ENCODE data around the gene TSSK6. TPM values are rescaled to one million over a fixed set of nuclear protein-coding genes. Genes with fewer than 3 reads are reported as not detected.

TSSK6 gene
- total RNA-seq, 2 experiments from 2014 or later: 5.3 to 5.7 TPM

GRCh38 chr19:19525611-19526380 lies 10.4 kb upstream of the TSSK6 start:
- POLR2A ChIA-PET: interaction anchor here (0.6 to 2.0 kb wide), 2 partner anchors 10 to 375 kb away, joined by 3 to 9 read pairs; partner anchors contain the start of genes NDUFA13, TSSK6 and ZNF93
- Mint-ChIP-seq H3K27ac (no peak overlapping the region), H3K4me3 (no peak overlapping the region), H3K4me1 (peaks cover 10% of the 10 kb centered on the region), H3K36me3 (ENCODE audit: low read depth) (peaks cover 30% of the 10 kb centered on the region), H3K27me3 (no peaks in the 10 kb centered on the region), H3K9me3 (no peaks in the 10 kb centered on the region)
- DNase-seq: no peak
- CTCF ChIA-PET: no interaction called here

- no peaks in the 10 kb centered on the region for H3K27me3 Mint-ChIP-seq
- H3K9me3 Mint-ChIP-seq: no peaks in the 10 kb centered on the region
- CTCF ChIA-PET: interaction anchor here (1.3 kb wide), 1 partner anchor 8 kb away, joined by 4 read pairs; no protein-coding TSS in a partner anchor
- H3K36me3 Mint-ChIP-seq (ENCODE audit: low read depth): peaks cover 40% of the 10 kb centered on the region
- peaks cover 24% of the 10 kb centered on the region for H3K4me1 Mint-ChIP-seq
- no peak overlapping the region for H3K4me3 Mint-ChIP-seq
- DNase-seq: no peak
- POLR2A ChIA-PET: no interaction called here
- H3K27ac Mint-ChIP-seq: no peak overlapping the region
Observed at GRCh38 chr19:19524053-19524452, 8.7 kb upstream of the TSSK6 start.

DNA sequence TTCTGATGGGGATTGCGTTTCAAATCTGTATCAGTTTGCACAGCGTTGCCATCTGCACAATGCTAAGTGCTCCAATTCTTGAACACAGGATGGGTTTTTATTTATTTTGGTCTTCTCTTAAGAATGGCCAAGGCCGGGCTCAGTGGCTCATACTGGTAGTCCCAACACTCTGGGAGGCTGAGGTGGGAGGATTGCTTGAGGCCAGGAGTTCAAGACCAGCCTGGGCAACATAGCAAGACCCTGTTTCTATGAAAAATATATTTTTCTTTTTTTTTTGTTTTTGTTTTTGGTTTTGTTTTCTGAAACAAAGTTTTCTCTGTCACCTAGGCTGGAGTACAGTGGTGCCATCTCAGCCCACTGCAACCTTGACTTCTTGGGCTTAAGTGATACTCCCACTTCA lies 7.8 kb upstream of the TSSK6 start:
- DNase-seq: no peak
- peaks cover 25% of the 10 kb centered on the region for H3K4me1 Mint-ChIP-seq
- H3K27ac Mint-ChIP-seq: no peak overlapping the region
- CTCF ChIA-PET: interaction anchor here (0.6 to 1.3 kb wide), 2 partner anchors 9 to 158 kb away, joined by 3 to 4 read pairs; no protein-coding TSS in a partner anchor
- peaks cover 41% of the 10 kb centered on the region for H3K36me3 Mint-ChIP-seq (ENCODE audit: low read depth)
- H3K9me3 Mint-ChIP-seq: no peaks in the 10 kb centered on the region
- POLR2A ChIA-PET: no interaction called here
- H3K4me3 Mint-ChIP-seq: no peak overlapping the region
- no peaks in the 10 kb centered on the region for H3K27me3 Mint-ChIP-seq

DNA sequence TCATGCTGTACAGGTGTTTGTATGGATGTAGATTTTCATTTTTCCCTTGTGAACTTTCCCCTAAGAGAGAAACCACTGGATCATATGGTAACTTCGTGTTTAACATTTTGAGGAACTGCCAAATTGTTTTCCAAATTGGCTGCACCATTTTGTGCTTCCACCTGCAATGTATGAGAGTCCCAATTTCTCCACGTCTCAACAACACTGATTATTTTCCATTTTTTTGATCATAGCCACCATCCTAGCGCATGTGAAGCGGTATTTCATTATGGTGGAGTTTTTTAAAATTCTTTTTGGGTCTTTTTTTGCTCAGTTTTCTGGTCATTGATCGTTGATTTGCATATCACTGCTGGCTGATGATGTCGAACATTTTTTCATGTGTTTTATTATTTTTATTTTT lies 5.6 kb upstream of the TSSK6 start:
- CTCF ChIA-PET: no interaction called here
- H3K9me3 Mint-ChIP-seq: no peaks in the 10 kb centered on the region
- no peak overlapping the region for H3K27ac Mint-ChIP-seq
- no peak overlapping the region for H3K4me3 Mint-ChIP-seq
- peaks cover 33% of the 10 kb centered on the region for H3K36me3 Mint-ChIP-seq (ENCODE audit: low read depth)
- no peak for DNase-seq
- H3K4me1 Mint-ChIP-seq: peaks cover 39% of the 10 kb centered on the region
- H3K27me3 Mint-ChIP-seq: no peaks in the 10 kb centered on the region
- POLR2A ChIA-PET: no interaction called here

- Mint-ChIP-seq H3K36me3 (ENCODE audit: low read depth) (peaks cover 31% of the 10 kb centered on the region), H3K4me3 (peak overlapping the region; percentile 93), H3K9me3 (no peaks in the 10 kb centered on the region), H3K4me1 (peaks cover 36% of the 10 kb centered on the region), H3K27ac (peak overlapping the region; percentile 94), H3K27me3 (no peaks in the 10 kb centered on the region)
- CTCF ChIA-PET: interaction anchor here (0.6 to 2.3 kb wide), 4 partner anchors 15 to 127 kb away, joined by 3 to 11 read pairs (median 4); partner anchors contain the start of gene GMIP
- POLR2A ChIA-PET: interaction anchor here (1.2 to 3.0 kb wide), 6 partner anchors 13 to 349 kb away, joined by 3 to 29 read pairs (median 8); partner anchors contain the start of genes ATP13A1, ZNF253 and ZNF506
- DNase-seq: no peak
Observed at GRCh38 chr19:19517235-19517619, 1.9 kb upstream of the TSSK6 start.

DNA sequence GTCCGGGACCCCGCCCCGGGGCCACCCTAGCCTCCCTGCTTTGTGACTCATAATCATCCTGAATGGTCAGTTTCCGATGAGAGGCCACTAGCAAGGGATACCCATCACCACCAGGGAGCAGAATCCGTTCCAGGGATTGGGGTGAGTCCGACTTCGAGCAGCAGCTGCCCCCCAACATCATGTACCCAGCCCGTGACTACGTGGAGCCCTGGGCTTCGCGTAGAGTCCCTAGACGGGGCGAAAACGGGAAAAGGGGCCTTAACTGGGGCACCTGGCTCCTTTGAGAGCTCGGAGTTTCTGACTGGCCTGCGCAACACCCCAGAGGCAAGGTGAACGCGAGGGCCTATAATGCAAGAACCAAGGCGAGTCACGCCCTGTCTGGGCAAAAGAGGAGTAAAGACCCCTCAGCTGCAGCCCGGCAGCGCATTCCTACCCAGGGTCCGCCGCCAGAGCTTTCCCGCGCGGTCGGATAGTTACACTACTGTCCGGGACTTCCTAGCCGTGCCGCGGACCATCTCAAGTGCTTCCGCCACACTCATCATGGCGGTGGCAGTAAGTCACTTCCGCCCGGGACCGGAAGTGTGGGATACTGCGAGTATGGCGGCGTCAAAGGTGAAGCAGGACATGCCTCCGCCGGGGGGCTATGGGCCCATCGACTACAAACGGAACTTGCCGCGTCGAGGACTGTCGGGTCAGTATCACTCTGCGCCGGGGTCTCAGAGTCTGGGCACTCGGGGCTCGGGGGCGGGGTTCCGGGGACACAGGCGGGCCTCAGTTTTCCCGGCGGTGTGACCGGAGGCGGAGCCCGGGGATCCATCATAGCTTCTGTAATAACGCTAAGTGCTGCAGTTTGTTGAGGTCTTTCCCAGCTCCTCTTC lies 533 bp upstream of the TSSK6 start, which contains the start of gene NDUFA13:
Gene NDUFA13, plus strand, starts transcription at position 584 of the 878 bp plus-strand sequence. Its CDS starts 14 bp downstream, at position 598.
- Mint-ChIP-seq H3K4me1 (peaks cover 33% of the 10 kb centered on the region), H3K36me3 (ENCODE audit: low read depth) (peaks cover 29% of the 10 kb centered on the region), H3K27me3 (no peaks in the 10 kb centered on the region), H3K27ac (peak within 1 kb of the TSS; percentile 94), H3K4me3 (peak within 1 kb of the TSS; percentile 93), H3K9me3 (no peaks in the 10 kb centered on the region)
- peak; percentile 95 for DNase-seq
- CTCF ChIA-PET: interaction anchor here (0.7 to 2.3 kb wide), 8 partner anchors 16 to 158 kb away, joined by 3 to 11 read pairs (median 3); partner anchors contain the start of genes GATAD2A and GMIP
- POLR2A ChIA-PET: interaction anchor here (0.6 to 3.0 kb wide), 39 partner anchors 8 to 908 kb away, joined by 3 to 29 read pairs (median 4); partner anchors contain the start of genes ATP13A1, GATAD2A, YJEFN3 and ZNF101

DNA sequence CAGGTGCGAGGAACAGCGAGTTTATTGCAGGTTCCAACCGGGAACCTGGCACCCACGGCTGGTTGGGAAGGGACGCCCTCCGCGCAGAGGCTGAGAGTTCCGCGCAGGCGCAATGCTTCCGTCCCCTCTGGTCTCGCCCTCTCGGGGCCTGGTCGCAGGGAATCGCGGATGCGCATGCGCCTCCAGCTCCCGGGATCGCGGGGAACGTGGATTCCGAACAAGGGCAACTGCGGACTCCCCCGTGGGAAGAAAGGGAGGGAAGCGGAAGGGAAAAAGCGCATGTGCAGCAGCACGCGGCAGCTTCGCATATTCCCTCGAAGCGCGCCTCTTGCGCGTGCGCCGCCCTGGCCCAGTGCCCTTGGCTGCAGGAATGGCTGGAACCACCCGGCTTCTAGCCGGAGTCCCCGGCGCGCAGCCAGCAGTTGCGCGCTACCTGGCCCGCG lies 1.1 kb downstream of the TSSK6 start:
- Mint-ChIP-seq H3K4me1 (peaks cover 21% of the 10 kb centered on the region), H3K27me3 (no peaks in the 10 kb centered on the region), H3K27ac (no peak overlapping the region), H3K9me3 (no peaks in the 10 kb centered on the region), H3K4me3 (no peak overlapping the region), H3K36me3 (ENCODE audit: low read depth) (peaks cover 17% of the 10 kb centered on the region)
- CTCF ChIA-PET: interaction anchor here (0.6 kb wide), 1 partner anchor 1306 kb away, joined by 3 read pairs; no protein-coding TSS in a partner anchor
- DNase-seq: no peak
- POLR2A ChIA-PET: interaction anchor here (1.3 kb wide), 1 partner anchor 91 kb away, joined by 3 read pairs; no protein-coding TSS in a partner anchor

GRCh38 chr19:19513682-19514081 lies 1.7 kb downstream of the TSSK6 start:
- no peak overlapping the region for H3K27ac Mint-ChIP-seq
- no peaks in the 10 kb centered on the region for H3K27me3 Mint-ChIP-seq
- H3K9me3 Mint-ChIP-seq: no peaks in the 10 kb centered on the region
- peaks cover 18% of the 10 kb centered on the region for H3K4me1 Mint-ChIP-seq
- peaks cover 14% of the 10 kb centered on the region for H3K36me3 Mint-ChIP-seq (ENCODE audit: low read depth)
- POLR2A ChIA-PET: no interaction called here
- DNase-seq: no peak
- H3K4me3 Mint-ChIP-seq: peak overlapping the region; percentile 13
- CTCF ChIA-PET: interaction anchor here (0.6 kb wide), 1 partner anchor 1305 kb away, joined by 3 read pairs; no protein-coding TSS in a partner anchor

- H3K9me3 Mint-ChIP-seq: no peaks in the 10 kb centered on the region
- no peaks in the 10 kb centered on the region for H3K27me3 Mint-ChIP-seq
- peak overlapping the region; percentile 35 for H3K27ac Mint-ChIP-seq
- ChIA-PET POLR2A (interaction anchor here (1.0 kb wide), 1 partner anchor 21 kb away, joined by 3 read pairs; no protein-coding TSS in a partner anchor), CTCF (interaction anchor here (1.1 to 1.2 kb wide), 2 partner anchors 20 to 21 kb away, joined by 3 to 5 read pairs; no protein-coding TSS in a partner anchor)
- no peak overlapping the region for H3K4me3 Mint-ChIP-seq
- no peak for DNase-seq
- peaks cover under 1% of the 10 kb centered on the region for H3K4me1 Mint-ChIP-seq
- peaks cover 27% of the 10 kb centered on the region for H3K36me3 Mint-ChIP-seq (ENCODE audit: low read depth)
Observed at GRCh38 chr19:19510432-19510831, 4.9 kb downstream of the TSSK6 start.

DNA sequence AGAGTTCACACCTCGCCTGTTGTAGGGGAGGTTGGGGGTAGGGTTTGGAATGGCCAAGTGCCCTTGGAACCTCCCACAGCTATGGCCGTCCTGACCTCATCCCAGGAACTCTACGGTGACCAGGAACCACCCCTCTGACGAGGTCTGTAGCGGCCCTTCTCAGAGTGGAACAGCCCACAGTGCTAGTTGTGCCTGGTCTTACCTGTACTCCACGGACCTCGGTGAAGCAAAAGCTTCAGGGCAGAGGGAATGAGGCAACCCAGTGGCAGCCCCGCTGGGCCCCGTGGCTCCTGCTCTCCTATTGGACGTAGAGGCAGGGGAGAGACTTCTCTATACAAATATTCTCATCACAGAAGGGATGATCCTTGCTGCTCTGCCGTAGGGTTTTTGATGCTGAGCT lies 7.1 kb downstream of the TSSK6 start:
- H3K9me3 Mint-ChIP-seq: no peaks in the 10 kb centered on the region
- H3K4me3 Mint-ChIP-seq: no peak overlapping the region
- H3K27me3 Mint-ChIP-seq: no peaks in the 10 kb centered on the region
- no peak overlapping the region for H3K27ac Mint-ChIP-seq
- H3K36me3 Mint-ChIP-seq (ENCODE audit: low read depth): peaks cover 31% of the 10 kb centered on the region
- CTCF ChIA-PET: interaction anchor here (0.5 kb wide), 1 partner anchor 309 kb away, joined by 3 read pairs; no protein-coding TSS in a partner anchor
- no peak for DNase-seq
- no peaks in the 10 kb centered on the region for H3K4me1 Mint-ChIP-seq
- POLR2A ChIA-PET: interaction anchor here (1.0 to 2.7 kb wide), 2 partner anchors 8 to 58 kb away, joined by 3 to 11 read pairs; partner anchors contain the start of gene NDUFA13

- Mint-ChIP-seq H3K36me3 (ENCODE audit: low read depth) (peaks cover 39% of the 10 kb centered on the region), H3K9me3 (no peaks in the 10 kb centered on the region), H3K4me3 (no peak overlapping the region), H3K27ac (no peak overlapping the region), H3K27me3 (no peaks in the 10 kb centered on the region), H3K4me1 (no peaks in the 10 kb centered on the region)
- POLR2A ChIA-PET: interaction anchor here (0.9 to 2.7 kb wide), 3 partner anchors 9 to 31 kb away, joined by 3 to 11 read pairs (median 4); partner anchors contain the start of gene NDUFA13
- DNase-seq: no peak
- CTCF ChIA-PET: interaction anchor here (1.2 kb wide), 1 partner anchor 48 kb away, joined by 3 read pairs; no protein-coding TSS in a partner anchor
Observed at GRCh38 chr19:19507354-19507753, 8.0 kb downstream of the TSSK6 start.

DNA sequence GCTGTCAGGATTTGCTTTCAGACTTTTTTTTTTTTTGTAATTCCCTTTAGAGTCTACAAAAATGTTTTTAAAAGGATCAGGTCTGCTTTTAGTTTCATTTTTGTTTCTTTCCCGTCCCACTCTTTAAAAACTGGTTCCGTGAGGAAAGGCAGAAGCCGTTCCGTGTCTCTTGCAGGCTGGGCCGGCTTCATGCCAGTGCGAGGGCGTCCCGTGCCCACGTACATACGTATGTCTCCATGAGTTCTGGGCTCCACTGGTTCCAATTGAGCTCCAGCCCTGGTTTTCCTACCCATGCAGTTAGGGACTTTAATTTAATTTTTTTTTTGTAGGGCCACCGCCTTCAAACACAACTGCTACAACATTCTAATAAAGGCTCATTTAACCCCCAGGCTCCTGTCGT lies 8.8 kb downstream of the TSSK6 start:
- DNase-seq: no peak
- CTCF ChIA-PET: interaction anchor here (0.6 to 1.2 kb wide), 2 partner anchors 25 to 48 kb away, joined by 3 to 4 read pairs; no protein-coding TSS in a partner anchor
- Mint-ChIP-seq H3K4me3 (no peak overlapping the region), H3K4me1 (no peaks in the 10 kb centered on the region), H3K9me3 (no peaks in the 10 kb centered on the region), H3K27ac (no peak overlapping the region), H3K27me3 (no peaks in the 10 kb centered on the region), H3K36me3 (ENCODE audit: low read depth) (peaks cover 45% of the 10 kb centered on the region)
- POLR2A ChIA-PET: interaction anchor here (0.9 to 2.7 kb wide), 3 partner anchors 10 to 31 kb away, joined by 3 to 11 read pairs (median 4); partner anchors contain the start of gene NDUFA13

All from activated CD4-positive, alpha-beta memory T cell treated with anti-CD3 and anti-CD28 coated beads, Interleukin-2, amount 10 ng/mL, durations not matched to agents 7 days and 5 days (primary cell).